GM12878 (cell line): Measurements from ENCODE around the gene SPINK1.

ENCODE experiments used
- CHD1 ChIP-seq: IDR thresholded peaks from 2 replicates; pipeline ENCODE4 v1.6.1; 2012; ENCODE audit warnings: low read depth, low read length, improper control_type of control experiment
- POU2F2 ChIP-seq: IDR thresholded peaks from 3 replicates; pipeline ENCODE4 v1.6.1; 2011; ENCODE audit warnings: low read depth, mild to moderate bottlenecking, low read length, borderline replicate concordance
- TAF1 ChIP-seq: IDR thresholded peaks from 2 replicates; pipeline ENCODE4 v1.6.1; 2011; ENCODE audit warnings: mild to moderate bottlenecking, low read depth, low read length, borderline replicate concordance

- TF ChIP-seq POU2F2, result no peak
- TF ChIP-seq TAF1, result no peak
- TF ChIP-seq CHD1, result no peak
These were observed 20.9 kb upstream of the SPINK1 start for GRCh38 chr5:147852365-147852764.
